ENCODE data around the gene CRADD.

CRADD gene

GRCh38 chr12:93831374-93831773 is 154.2 kb downstream of the CRADD start:
- no peak for DNase-seq (ENCODE audit: low read depth)
- in situ Hi-C loops (cut with HindIII; ENCODE audit: low sequenced_read_pairs): no loop called here
- no peak for TF ChIP-seq CTCF (IDR thresholded peaks at IDR 0.05; ENCODE audit: low read depth, low read length, missing control alignments)
- H3K4me3 ChIP-seq (ENCODE audit: low read depth, low read length): no peak overlapping the region

DNA sequence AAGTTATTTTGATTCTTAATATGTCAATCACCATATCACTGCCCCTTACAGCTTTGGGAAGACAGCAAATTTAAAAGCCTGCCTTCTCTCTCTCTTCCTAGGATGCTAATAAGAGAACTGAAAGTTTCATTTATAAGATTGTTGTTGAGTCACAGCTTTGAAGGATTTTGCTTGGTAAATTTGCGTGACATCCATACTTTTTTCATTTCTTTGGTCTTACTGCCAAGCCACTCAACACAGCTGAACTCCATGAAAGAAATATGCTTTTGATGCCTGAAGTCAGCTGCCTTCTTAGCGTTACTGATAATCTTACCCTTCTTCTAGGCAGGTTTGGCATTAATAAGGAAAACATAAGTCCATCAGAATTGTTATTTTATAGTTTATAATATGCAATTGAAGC is 155.0 kb downstream of the CRADD start:
- no peak overlapping the region for H3K4me3 ChIP-seq (ENCODE audit: low read depth, low read length)
- no peak for DNase-seq (ENCODE audit: low read depth)
- in situ Hi-C loops (cut with HindIII; ENCODE audit: low sequenced_read_pairs): no loop called here
- no peak for TF ChIP-seq CTCF (IDR thresholded peaks at IDR 0.05; ENCODE audit: low read depth, low read length, missing control alignments)

DNA sequence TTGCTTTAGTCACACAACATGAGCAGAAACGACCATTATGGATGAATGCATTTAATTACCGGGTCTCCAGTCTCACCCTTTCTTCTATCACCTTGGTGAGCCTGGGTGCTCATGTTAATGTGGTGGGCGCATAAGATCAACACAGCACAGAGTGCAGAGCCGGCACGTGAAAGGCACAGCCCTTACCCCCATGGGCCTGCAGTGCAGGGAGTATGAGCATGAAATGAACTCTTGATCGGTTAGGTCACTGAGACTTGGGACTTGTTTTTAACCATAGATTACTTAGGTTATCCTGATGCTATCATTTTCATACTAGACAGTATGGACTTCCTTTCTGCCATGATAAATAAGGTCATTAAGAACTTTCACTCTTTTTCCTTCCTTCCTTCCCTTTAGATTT is 156.8 kb downstream of the CRADD start:
- in situ Hi-C loops (cut with HindIII; ENCODE audit: low sequenced_read_pairs): no loop called here
- TF ChIP-seq CTCF (IDR thresholded peaks at IDR 0.05; ENCODE audit: low read depth, low read length, missing control alignments): no peak
- no peak overlapping the region for H3K4me3 ChIP-seq (ENCODE audit: low read depth, low read length)
- DNase-seq (ENCODE audit: low read depth): no peak

DNA sequence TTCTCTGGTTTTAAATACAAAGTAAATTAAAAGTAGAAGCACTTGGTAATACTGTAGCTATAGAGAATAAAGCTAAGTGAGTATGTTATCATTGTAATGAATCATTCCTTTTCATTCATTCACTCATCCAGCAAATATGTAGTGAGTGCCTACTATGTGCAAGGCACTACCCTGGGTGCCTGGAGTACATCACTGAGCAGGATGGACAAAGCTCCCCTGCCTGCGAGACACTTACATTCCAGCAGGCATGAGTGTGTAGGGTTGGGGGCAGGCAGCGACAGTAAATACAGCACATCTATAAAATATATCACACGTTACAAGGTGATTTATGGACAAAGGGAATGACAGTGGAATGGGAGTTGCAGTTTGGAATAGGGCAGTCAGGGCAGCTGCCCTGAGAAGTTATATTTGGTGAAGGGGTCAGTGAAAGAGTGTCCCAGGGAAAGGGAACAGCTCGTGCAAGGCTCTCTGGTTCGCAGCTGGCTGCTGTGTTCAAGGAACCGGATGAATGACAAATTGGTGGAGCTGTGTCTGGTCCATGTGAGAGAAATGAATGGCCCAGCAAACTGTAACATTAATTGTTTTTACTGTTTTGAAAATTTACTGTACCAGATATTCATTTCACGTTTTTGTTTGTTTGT is 159.6 kb downstream of the CRADD start:
- DNase-seq (ENCODE audit: low read depth): no peak
- no peak for TF ChIP-seq CTCF (IDR thresholded peaks at IDR 0.05; ENCODE audit: low read depth, low read length, missing control alignments)
- in situ Hi-C loops (cut with HindIII; ENCODE audit: low sequenced_read_pairs): no loop called here
- no peak overlapping the region for H3K4me3 ChIP-seq (ENCODE audit: low read depth, low read length)

DNA sequence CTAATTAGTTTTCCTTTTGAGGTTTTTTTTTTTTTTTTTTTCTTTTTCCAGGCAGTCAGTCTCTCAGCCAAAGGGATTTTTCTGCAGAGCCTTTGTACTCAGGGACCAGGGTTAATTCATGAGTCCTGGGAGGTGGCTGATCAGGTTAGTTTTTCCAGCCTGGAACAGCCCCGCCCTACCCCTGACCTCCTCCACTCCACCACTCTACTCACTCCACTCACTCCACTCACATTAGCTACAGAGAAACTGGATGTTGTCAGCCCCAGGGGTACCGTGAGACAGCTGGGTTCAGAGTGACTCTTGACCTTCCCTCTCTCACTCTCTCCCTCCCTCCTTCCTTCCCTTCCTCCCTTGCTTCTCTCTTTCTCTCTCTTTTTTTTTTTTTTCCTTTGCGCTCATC is 161.0 kb downstream of the CRADD start:
- in situ Hi-C loops (cut with HindIII; ENCODE audit: low sequenced_read_pairs): no loop called here
- H3K4me3 ChIP-seq (ENCODE audit: low read depth, low read length): no peak overlapping the region
- DNase-seq (ENCODE audit: low read depth): no peak
- TF ChIP-seq CTCF (IDR thresholded peaks at IDR 0.05; ENCODE audit: low read depth, low read length, missing control alignments): no peak

- H3K4me3 ChIP-seq (ENCODE audit: low read depth, low read length): no peak overlapping the region
- no peak for TF ChIP-seq CTCF (IDR thresholded peaks at IDR 0.05; ENCODE audit: low read depth, low read length, missing control alignments)
- no peak for DNase-seq (ENCODE audit: low read depth)
- in situ Hi-C loops (cut with HindIII; ENCODE audit: low sequenced_read_pairs): no loop called here
These were observed 161.9 kb downstream of the CRADD start for GRCh38 chr12:93839064-93839463.

Data from astrocyte of the cerebellum (primary cell).